GM11168 (cell line): ENCODE measurements around the gene PPIL3.

Source experiments
- in situ Hi-C: fragments of 300-500 bp; cut with MboI; formaldehyde crosslinking; loops from one replicate; pipeline ENCODE4 v1.12.0; 2022; ENCODE audit warnings: low sequenced_read_pairs; ENCODE audit not compliant: unreplicated experiment

Gene PPIL3

GRCh38 chr2:200862532-200863000 is 26.3 kb downstream of the PPIL3 start:
- in situ Hi-C loops, result no loop called here

- in situ Hi-C loops, result no loop called here
Observed at GRCh38 chr2:200861617-200862155, 27.2 kb downstream of the PPIL3 start.

- in situ Hi-C loops, result no loop called here
Observed at GRCh38 chr2:200860092-200860795, 28.6 kb downstream of the PPIL3 start.

- in situ Hi-C loops, result no loop called here
Observed at GRCh38 chr2:200856806-200857205, 32.1 kb downstream of the PPIL3 start.

GRCh38 chr2:200852605-200853004 is 36.3 kb downstream of the PPIL3 start:
- in situ Hi-C loops, result no loop called here

- in situ Hi-C loops, result no loop called here
Observed at GRCh38 chr2:200851398-200852248, 37.3 kb downstream of the PPIL3 start.

- in situ Hi-C loops, result no loop called here
Observed at GRCh38 chr2:200850512-200851256, 38.2 kb downstream of the PPIL3 start.

GRCh38 chr2:200847939-200848338 is 40.9 kb downstream of the PPIL3 start:
- in situ Hi-C loops, result no loop called here

GRCh38 chr2:200847269-200847668 is 41.6 kb downstream of the PPIL3 start:
- in situ Hi-C loops, result no loop called here

GRCh38 chr2:200845669-200846325 is 43.1 kb downstream of the PPIL3 start:
- in situ Hi-C loops, result no loop called here

GRCh38 chr2:200845194-200845593 is 43.7 kb downstream of the PPIL3 start:
- in situ Hi-C loops, result no loop called here

- in situ Hi-C loops, result no loop called here
Observed at GRCh38 chr2:200843993-200844948, 44.6 kb downstream of the PPIL3 start.

GRCh38 chr2:200839513-200839912 is 49.4 kb downstream of the PPIL3 start:
- in situ Hi-C loops, result no loop called here

GRCh38 chr2:200834701-200835100 is 54.2 kb downstream of the PPIL3 start:
- in situ Hi-C loops, result no loop called here

- in situ Hi-C loops, result no loop called here
Observed at GRCh38 chr2:200829258-200829655, 59.6 kb downstream of the PPIL3 start.

GRCh38 chr2:200828572-200829257 is 60.2 kb downstream of the PPIL3 start:
- in situ Hi-C loops, result no loop called here

- in situ Hi-C loops, result no loop called here
Observed at GRCh38 chr2:200828104-200828503, 60.8 kb downstream of the PPIL3 start.

- in situ Hi-C loops, result no loop called here
Observed at GRCh38 chr2:200821686-200822245, 67.1 kb downstream of the PPIL3 start.
